NCI-H1930 (cell line): ENCODE data around the gene PRR5L.

Experiments used
- DNase-seq, 2 experiments: peaks; one replicate each; lab custom pipeline; 2025; lab: John Stamatoyannopoulos, UW

Gene PRR5L

GRCh38 chr11:36326524-36327419 is 30.7 kb downstream of the PRR5L start:
- no peak for DNase-seq

DNA sequence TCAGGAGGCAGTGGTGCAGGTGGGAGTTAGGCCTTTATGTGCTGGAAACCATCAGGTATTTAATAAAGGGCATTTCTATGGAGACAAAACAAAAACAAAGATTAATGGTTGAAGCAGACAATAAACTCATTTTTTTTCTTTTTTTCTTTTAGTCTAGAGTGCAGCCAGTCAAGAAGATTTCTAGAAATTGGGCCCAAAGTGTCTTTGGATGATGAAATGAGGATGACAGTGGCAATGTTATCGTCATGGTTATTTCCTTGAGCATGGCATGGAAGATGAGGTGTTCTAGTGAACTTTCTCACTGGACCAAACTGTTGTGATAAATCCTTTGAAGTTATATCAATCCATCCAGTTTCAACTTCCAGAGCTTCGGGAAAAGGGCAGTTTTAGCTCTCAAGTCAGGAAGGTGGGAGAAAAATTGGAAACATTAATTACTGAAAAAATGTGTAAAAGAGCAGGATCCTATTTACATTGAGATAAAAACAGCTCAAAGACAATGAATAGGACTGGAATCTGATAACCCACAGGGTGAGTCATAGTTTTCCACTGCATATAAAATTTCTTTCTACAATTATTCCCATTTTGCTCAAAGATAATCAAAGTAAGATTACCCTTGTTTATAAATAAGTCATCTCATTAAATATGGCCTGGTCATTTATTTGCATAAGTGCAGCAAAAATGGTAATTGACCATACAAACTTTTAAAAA is 33.0 kb downstream of the PRR5L start:
- DNase-seq: no peak

DNA sequence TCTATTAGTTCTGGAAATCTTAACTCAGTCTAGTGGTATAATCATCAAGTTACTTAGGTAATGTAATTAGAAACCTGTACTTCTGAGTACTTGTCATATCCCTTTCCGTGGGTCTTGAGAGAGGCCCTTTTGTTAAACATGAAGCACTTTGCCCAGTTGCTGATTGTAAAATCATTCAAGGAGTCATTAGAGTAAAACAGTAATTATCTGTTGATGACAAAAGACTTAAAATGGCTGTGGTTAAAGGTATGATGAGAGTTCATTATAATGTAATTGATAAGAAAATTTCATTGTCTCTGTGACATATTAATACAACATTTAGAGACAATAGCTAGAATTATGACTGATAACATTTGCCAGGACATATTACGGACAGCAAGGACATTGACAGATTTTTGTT is 34.3 kb downstream of the PRR5L start:
- no peak for DNase-seq

DNA sequence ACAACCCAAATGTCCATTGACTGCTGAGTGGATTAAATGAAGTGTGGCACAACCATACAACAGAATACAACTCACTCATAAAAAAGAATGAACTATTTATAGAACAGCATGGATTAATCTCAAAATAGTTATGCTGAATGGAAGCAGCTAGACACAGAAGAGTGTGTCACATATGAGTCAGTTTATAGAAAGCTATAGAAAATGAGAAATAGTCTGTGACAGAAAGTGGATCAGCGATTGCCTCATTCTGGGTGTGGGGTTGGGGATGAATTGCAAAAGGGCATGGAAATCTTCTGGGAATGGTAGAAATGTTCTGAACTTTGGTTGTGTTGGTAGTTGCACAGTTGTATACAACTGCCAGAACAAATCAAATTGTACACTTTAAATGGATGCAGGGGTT is 37.4 kb downstream of the PRR5L start:
- no peak for DNase-seq

DNA sequence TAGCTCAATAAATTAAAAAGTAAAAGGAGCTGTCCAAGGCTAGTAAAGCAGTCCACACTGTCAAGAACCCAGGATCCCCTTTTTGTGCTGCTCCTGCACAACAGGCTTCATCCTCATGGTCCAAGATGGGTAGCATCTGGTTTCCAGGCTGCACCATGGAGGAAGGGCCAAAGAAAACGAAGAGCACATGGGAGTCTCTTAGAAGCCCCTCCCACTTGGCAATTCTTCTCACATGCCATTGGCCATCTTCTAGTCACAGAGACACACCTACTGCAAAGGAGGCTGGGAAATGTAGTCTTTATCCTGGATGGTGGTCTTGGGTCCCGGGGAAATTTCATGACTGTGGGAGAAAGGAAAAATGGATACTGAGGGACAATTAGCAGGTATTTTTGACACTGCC is 37.8 kb downstream of the PRR5L start:
- peak in 1 of 2 experiments; percentile 28 for DNase-seq

DNA sequence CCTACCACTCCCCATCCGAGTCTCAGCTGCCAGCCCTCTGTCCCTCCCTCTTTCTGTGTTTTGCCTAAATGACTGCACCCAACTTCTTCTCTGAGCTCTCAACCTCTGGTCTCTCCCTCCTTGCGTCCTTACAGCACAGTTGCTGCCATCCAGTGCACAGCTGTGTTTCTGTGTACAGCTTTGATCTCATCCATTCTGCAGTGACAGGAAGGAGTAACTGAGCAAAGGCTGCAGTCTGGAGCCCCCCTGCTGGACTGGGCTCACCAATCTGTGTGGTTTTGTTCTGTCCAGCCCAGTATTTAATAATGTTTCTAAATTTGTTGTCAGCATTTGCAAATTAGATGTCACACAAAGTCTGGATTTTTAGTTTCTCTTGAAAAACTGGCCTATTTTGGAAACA is 43.8 kb downstream of the PRR5L start:
- DNase-seq: no peak

DNA sequence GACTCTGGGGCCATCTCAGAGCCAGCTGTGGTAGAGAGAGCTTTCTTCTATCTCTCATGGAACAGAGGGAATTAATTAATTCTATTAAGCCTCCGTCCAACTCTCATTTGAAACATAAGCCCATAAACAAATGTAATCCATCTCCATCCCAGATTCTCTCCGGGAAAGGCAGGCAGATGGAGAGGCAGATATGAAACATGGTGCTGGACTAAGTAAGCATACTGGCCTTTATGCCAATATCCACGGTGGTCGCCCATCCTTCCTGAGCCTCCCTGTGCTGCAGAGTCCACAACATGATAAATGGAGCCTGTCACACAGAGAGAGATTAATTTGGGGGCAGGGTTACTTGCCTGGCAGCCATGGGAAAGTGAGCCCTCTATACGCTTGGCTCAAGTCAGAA is 44.8 kb downstream of the PRR5L start:
- no peak for DNase-seq

- DNase-seq: no peak
Observed at GRCh38 chr11:36341915-36342314, 45.8 kb downstream of the PRR5L start.

- DNase-seq: no peak
Observed at GRCh38 chr11:36342327-36342726, 46.2 kb downstream of the PRR5L start.

- DNase-seq: no peak
Observed at GRCh38 chr11:36343436-36343835, 47.3 kb downstream of the PRR5L start.

DNA sequence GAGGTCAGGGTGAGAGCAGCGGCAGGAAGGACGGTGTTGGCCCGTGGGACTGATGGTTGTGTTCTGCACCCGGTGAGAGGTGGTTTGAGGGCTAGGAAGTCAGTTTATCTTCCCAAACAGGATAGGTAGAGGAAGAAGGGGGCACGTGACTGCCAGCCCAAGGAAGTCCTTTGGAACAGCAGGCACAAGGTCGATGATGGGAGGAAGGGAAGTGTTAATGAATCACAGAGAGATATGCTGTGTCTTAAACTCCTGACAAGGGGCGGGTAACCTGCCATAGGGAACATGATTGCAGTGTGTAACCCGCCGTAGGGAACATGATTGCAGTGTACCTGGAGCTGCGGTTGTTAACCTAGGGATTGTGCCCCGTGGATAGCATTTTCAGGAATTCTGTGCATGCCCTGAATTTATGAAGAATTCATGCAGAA is 49.0 kb downstream of the PRR5L start:
- DNase-seq: no peak

DNA sequence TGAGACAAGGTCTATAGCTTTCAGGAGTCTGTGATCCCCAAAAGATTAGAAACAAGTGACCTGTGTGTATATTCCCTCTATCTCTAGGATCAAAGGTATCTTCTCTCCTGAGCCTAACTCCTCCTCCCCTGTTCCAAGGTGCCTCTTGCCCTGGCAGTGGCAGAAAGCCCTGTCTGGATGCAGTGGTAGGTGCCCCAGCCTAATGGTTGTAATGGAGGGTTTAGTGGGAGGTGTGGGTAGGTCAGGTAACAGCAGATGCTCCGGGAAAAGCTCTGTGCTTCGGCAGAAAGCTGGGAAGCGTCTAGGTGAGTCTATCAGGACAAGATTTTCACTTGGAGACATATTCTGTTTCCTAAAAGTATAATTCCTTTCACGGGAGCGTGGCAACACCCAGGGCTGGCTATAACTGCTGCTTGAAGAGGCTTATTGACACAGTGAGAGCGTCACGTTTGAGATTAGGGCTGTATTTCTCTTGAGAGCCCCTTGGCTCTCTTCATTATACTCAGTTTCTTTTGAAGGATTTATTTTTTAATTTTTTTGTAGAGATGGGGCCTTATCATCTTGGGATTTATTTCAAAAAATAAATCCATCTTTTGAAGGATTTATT is 49.5 kb downstream of the PRR5L start:
- no peak for DNase-seq

GRCh38 chr11:36346562-36347383 is 50.7 kb downstream of the PRR5L start:
- no peak for DNase-seq

- DNase-seq: no peak
Observed at GRCh38 chr11:36347384-36347906, 51.4 kb downstream of the PRR5L start.

DNA sequence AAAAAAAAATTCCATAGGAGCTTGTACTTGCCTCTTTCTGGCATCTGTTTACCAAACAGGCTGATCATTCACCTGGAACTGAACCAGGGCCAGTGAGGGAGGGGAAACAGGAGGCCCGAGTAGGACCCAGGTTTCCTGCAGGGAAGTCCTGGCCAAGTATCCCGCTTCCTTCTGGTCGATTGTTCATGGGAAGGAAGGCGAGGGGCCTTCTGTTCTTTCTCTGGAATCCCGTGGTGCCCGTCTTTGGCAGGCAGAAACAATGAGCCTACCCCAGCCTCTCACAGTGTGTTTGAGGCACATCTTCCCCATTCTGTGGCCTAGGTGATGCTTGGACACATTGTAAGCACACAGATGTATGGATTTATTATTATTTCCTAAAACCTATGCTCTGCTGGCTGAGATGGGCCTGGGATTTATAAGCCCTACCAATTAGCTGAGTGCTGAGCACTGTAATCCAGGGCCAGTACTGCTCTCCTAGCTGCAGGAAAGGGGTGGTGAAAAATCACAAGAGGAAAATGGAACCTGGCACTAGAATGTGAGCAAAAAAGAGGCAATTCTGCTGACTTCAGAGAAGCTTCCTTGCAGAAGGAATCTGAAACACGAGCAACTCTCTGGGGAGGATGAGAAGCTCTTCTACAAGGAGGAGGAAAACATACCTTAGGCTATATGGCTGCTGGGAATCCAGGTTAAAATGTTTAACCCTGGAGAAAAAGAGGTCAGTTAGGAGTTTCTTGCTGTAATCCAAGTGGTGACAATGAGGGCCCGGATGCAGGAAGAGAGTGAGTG is 53.5 kb downstream of the PRR5L start:
- DNase-seq: no peak

GRCh38 chr11:36350137-36350513 is 54.0 kb downstream of the PRR5L start:
- no peak for DNase-seq

GRCh38 chr11:36352922-36353321 is 56.8 kb downstream of the PRR5L start:
- DNase-seq: no peak

- DNase-seq: no peak
Observed at GRCh38 chr11:36354221-36355003, 58.3 kb downstream of the PRR5L start.

- DNase-seq: no peak
Observed at GRCh38 chr11:36356201-36356600, 60.1 kb downstream of the PRR5L start.

- no peak for DNase-seq
Observed at GRCh38 chr11:36357831-36358230, 61.7 kb downstream of the PRR5L start.
